HCT116 (cell line): ENCODE measurements around the gene NAA80. TPM values are rescaled to one million over a fixed set of nuclear protein-coding genes. Genes with fewer than 3 reads are reported as not detected.

Experiments used
- ATAC-seq: fragments of 200-7000 bp; cut with Tn5 transposase; 2 replicates; pipeline ENCODE4 v1.9.1; 2020; ENCODE audit warnings: mild to moderate bottlenecking, moderate library complexity
- BruUV-seq: library from RNA; stranded (reverse); fragments of 400-500 nt; replicated peaks from 2 replicates; lab custom pipeline; 2021; lab: Mats Ljungman, UMichigan
- CTCF ChIA-PET: fragments of 300-600 bp; sonication (Branson Sonifier 250); formaldehyde crosslinking; loops from one replicate; lab custom pipeline; 2021; ENCODE audit warnings: antibody characterized with exemption; lab: Charles Lee
- POLR2A ChIA-PET: fragments of 300-600, 350-600 bp; sonication (Branson Sonifier 250); formaldehyde crosslinking; loops from one replicate; lab custom pipeline; 2021; ENCODE audit warnings: antibody characterized with exemption; lab: Charles Lee
- RAD21 ChIA-PET, 2 experiments: fragments of 300-600 bp; sonication (Branson Sonifier 250); formaldehyde crosslinking; loops; one replicate each; lab custom pipeline; 2023; ENCODE audit warnings: low total read pairs in 2 of 2; ENCODE audit not compliant: uncharacterized antibody in 2 of 2, unreplicated experiment in 2 of 2, low non-redundant PET in 1 of 2; lab: Charles Lee
- DNase-seq: peaks from one replicate; pipeline ENCODE4 v3.0.0-alpha.2; 2010; ENCODE audit warnings: low read depth, low spot score
- H2AFZ ChIP-seq: fragments of 200-600 bp; shearing (Covaris generic), sonication (generic); 2 replicates; pipeline ENCODE4 v1.6.1; 2017; ENCODE audit warnings: low read depth, mixed run types, mixed read lengths, antibody characterized with exemption, low read length; ENCODE audit not compliant: poor library complexity, severe bottlenecking
- H3K27ac ChIP-seq: 2 replicates; pipeline ENCODE4 v1.5.1; 2012; ENCODE audit warnings: low read depth, low read length
- H3K27me3 ChIP-seq: fragments of 200-600 bp; sonication (generic); 2 replicates; pipeline ENCODE4 v1.6.1; 2016; ENCODE audit warnings: mixed run types, low read length, mixed read lengths; ENCODE audit not compliant: insufficient read depth
- H3K36me3 ChIP-seq, 2 experiments: fragments of 200-500 bp in 1 of 2; fragments of 200-600 bp in 1 of 2; sonication (Bioruptor generic) in 1 of 2; sonication (generic) in 1 of 2; 2 replicates each; pipeline versions ENCODE4 v1.5.1 to v1.6.1; 2014 to 2016; ENCODE audit warnings: low read length in 2 of 2, inconsistent platforms in 1 of 2, mixed read lengths in 1 of 2, mixed run types in 1 of 2; ENCODE audit not compliant: insufficient read depth in 2 of 2, control insufficient read depth in 1 of 2
- H3K4me1 ChIP-seq, 2 experiments: fragments of 200-600 bp in 1 of 2; sonication (generic) in 1 of 2; 2 replicates each; pipeline versions ENCODE4 v1.5.1 to v1.6.1; 2012 to 2017; ENCODE audit warnings: low read length in 2 of 2, inconsistent platforms in 1 of 2, mild to moderate bottlenecking in 1 of 2, mixed read lengths in 1 of 2, mixed run types in 1 of 2, moderate library complexity in 1 of 2; ENCODE audit not compliant: insufficient read depth in 2 of 2, control insufficient read depth in 1 of 2
- H3K4me2 ChIP-seq: fragments of 200-600 bp; sonication (generic); 2 replicates; pipeline ENCODE4 v1.6.1; 2017; ENCODE audit warnings: mixed run types, low read length, mixed read lengths
- H3K4me3 ChIP-seq, 2 experiments: fragments of 200-600 bp in 1 of 2; sonication (generic) in 1 of 2; replicated peaks in 1 of 2; 2 replicates each; pipeline ENCODE4 v1.5.1; 2011 to 2016; ENCODE audit warnings: low read length in 2 of 2, control low read depth in 1 of 2, low read depth in 1 of 2, mild to moderate bottlenecking in 1 of 2, mixed read lengths in 1 of 2, mixed run types in 1 of 2
- H3K79me2 ChIP-seq: fragments of 200-600 bp; sonication (generic); 2 replicates; pipeline ENCODE4 v1.6.1; 2017; ENCODE audit warnings: mild to moderate bottlenecking, mixed run types, low read length, moderate library complexity, mixed read lengths; ENCODE audit not compliant: insufficient read depth
- H3K9ac ChIP-seq: fragments of 200-600 bp; sonication (generic); 2 replicates; pipeline ENCODE4 v1.6.1; 2016; ENCODE audit warnings: low read length, mixed read lengths
- H3K9me2 ChIP-seq: fragments of 200-600 bp; sonication (generic), shearing (Covaris generic); 2 replicates; pipeline ENCODE4 v1.6.1; 2017; ENCODE audit warnings: mixed run types, mild to moderate bottlenecking, moderate library complexity; ENCODE audit not compliant: insufficient read depth
- H3K9me3 ChIP-seq, 2 experiments: fragments of 200-500 bp in 1 of 2; fragments of 200-600 bp in 1 of 2; sonication (Bioruptor generic) in 1 of 2; sonication (generic) in 1 of 2; 2 replicates each; pipeline ENCODE4 v1.6.1; 2014 to 2017; ENCODE audit warnings: low read length in 2 of 2, mixed read lengths in 2 of 2, inconsistent platforms in 1 of 2, low read depth in 1 of 2, mild to moderate bottlenecking in 1 of 2, mixed run types in 1 of 2, moderate library complexity in 1 of 2; ENCODE audit not compliant: control insufficient read depth in 1 of 2, insufficient read depth in 1 of 2
- H4K20me1 ChIP-seq: fragments of 200-600 bp; sonication (generic), shearing (Covaris generic); 2 replicates; pipeline ENCODE4 v1.6.1; 2017; ENCODE audit warnings: mixed run types, mild to moderate bottlenecking, moderate library complexity; ENCODE audit not compliant: insufficient read depth
- ATF3 ChIP-seq: IDR thresholded peaks from 2 replicates; pipeline ENCODE4 v1.6.1; 2012
- CTCF ChIP-seq, 3 experiments: fragments of 200-600 bp in 1 of 3; sonication (generic) in 1 of 3; IDR thresholded peaks in 2 of 3; conservative IDR thresholded peaks in 1 of 3; 2 replicates each; pipeline ENCODE4 v1.5.1; 2012 to 2017; ENCODE audit warnings: low read depth in 2 of 3, low read length in 2 of 3, antibody characterized with exemption in 1 of 3, borderline replicate concordance in 1 of 3, control low read depth in 1 of 3, mild to moderate bottlenecking in 1 of 3, mixed read lengths in 1 of 3, mixed run types in 1 of 3, moderate library complexity in 1 of 3; ENCODE audit not compliant: insufficient read depth in 1 of 3
- POLR2A ChIP-seq: IDR thresholded peaks from 2 replicates; pipeline ENCODE4 v1.7.0; 2011; ENCODE audit warnings: borderline replicate concordance; ENCODE audit not compliant: insufficient read depth, insufficient read length; ENCODE audit errors: extremely low read depth
- POLR2AphosphoS5 ChIP-seq: IDR thresholded peaks from 2 replicates; pipeline ENCODE4 v1.6.1; 2011; ENCODE audit warnings: mild to moderate bottlenecking, low read depth, low read length, moderate library complexity
- TCF7L2 ChIP-seq: IDR thresholded peaks from 2 replicates; pipeline ENCODE4 v1.7.0; 2011; ENCODE audit warnings: borderline replicate concordance, inconsistent platforms; ENCODE audit not compliant: insufficient read depth, insufficient read length; ENCODE audit errors: extremely low read depth
- YY1 ChIP-seq: IDR thresholded peaks from 2 replicates; pipeline ENCODE4 v1.6.1; 2011; ENCODE audit warnings: low read length, low read depth, moderate library complexity, mild to moderate bottlenecking; ENCODE audit not compliant: insufficient replicate concordance; ENCODE audit errors: extremely low read depth
- ZFX ChIP-seq: fragments of 450-650 bp; IDR thresholded peaks from 2 replicates; pipeline ENCODE4 v1.6.1; 2017
- intact Hi-C: fragments of 100-400 bp; cut with micrococcal nuclease; formaldehyde crosslinking; loops from 2 replicates; pipeline ENCODE4 v1.10.0; 2022
- total RNA-seq: library from RNA; stranded (reverse); gene quantifications from one replicate; pipeline ENCODE4 v1.2.1, GENCODE V29; 2021; ENCODE audit not compliant: unreplicated experiment
- TF ChIP-seq, protein P1 (sequence below): IDR thresholded peaks from 2 replicates; pipeline ENCODE4 v1.6.1; 2011; ENCODE audit warnings: mild to moderate bottlenecking, low read length, moderate library complexity; ENCODE audit not compliant: insufficient replicate concordance; ENCODE audit errors: extremely low read depth

The NAA80 gene
- total RNA-seq, 1 experiment from 2014 or later = 21.3 TPM

- BruUV-seq = TSS peak; percentile 19
- Histone ChIP-seq H3K9me2 (no peaks in the 10 kb centered on the region), H2AFZ (no peak overlapping the region), H4K20me1 (no peaks in the 10 kb centered on the region), H3K27ac (peak overlapping the region; percentile 77), H3K4me1 (peaks cover 35 to 60% of the 10 kb centered on the region in 2 experiments)
- ATAC-seq = peak; percentile 77
- CTCF ChIA-PET = interaction anchor here (0.7 to 3.3 kb wide), 18 partner anchors 11 to 351 kb away, joined by 3 to 46 read pairs (median 4); partner anchors contain the start of genes CISH, GNAI2, HYAL3 and IFRD2
- TF ChIP-seq, protein P1, sequence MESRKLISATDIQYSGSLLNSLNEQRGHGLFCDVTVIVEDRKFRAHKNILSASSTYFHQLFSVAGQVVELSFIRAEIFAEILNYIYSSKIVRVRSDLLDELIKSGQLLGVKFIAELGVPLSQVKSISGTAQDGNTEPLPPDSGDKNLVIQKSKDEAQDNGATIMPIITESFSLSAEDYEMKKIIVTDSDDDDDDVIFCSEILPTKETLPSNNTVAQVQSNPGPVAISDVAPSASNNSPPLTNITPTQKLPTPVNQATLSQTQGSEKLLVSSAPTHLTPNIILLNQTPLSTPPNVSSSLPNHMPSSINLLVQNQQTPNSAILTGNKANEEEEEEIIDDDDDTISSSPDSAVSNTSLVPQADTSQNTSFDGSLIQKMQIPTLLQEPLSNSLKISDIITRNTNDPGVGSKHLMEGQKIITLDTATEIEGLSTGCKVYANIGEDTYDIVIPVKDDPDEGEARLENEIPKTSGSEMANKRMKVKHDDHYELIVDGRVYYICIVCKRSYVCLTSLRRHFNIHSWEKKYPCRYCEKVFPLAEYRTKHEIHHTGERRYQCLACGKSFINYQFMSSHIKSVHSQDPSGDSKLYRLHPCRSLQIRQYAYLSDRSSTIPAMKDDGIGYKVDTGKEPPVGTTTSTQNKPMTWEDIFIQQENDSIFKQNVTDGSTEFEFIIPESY = no peak
- peak; percentile 84 for TF ChIP-seq POLR2AphosphoS5
- TF ChIP-seq YY1 = no peak
- TF ChIP-seq ZFX = peak; percentile 82
- TF ChIP-seq TCF7L2 = peak; percentile 98
- TF ChIP-seq POLR2A = no peak
- TF ChIP-seq ATF3 = no peak
- TF ChIP-seq CTCF (IDR thresholded peaks at IDR 0.05 in 2 of 3, conservative IDR thresholded peaks at IDR 0.05 in 1 of 3; ENCODE audit: borderline replicate concordance in 1 of 3, insufficient read depth in 1 of 3, low read depth in 2 of 3, low read length in 2 of 3) = peak in 2 of 3 experiments; percentile 83 to 98; a peak in 4 of 6 replicates
- TF ChIP-seq, all 23 proteins: peak for 4
- intact Hi-C loops = loop anchor here (2.0 kb wide), 1 partner anchor 65 kb away; no protein-coding TSS in a partner anchor
- Histone ChIP-seq H3K4me3 (peak overlapping the region; percentile 59 to 64), H3K27me3 (no peaks in the 10 kb centered on the region), H3K9me3 (no peaks in the 10 kb centered on the region), H3K36me3 (peaks cover 11 to 15% of the 10 kb centered on the region in 2 experiments; a peak in 3 of 4 replicates), H3K4me2 (peak overlapping the region; percentile 92), H3K9ac (peak overlapping the region; percentile 84), H3K79me2 (no peaks in the 10 kb centered on the region)
- RAD21 ChIA-PET = interaction anchor here (0.8 to 1.2 kb wide), 6 partner anchors 9 to 61 kb away, joined by 3 to 7 read pairs (median 4); no protein-coding TSS in a partner anchor
- no peak for DNase-seq
- POLR2A ChIA-PET = interaction anchor here (0.6 to 2.0 kb wide), 6 partner anchors 9 to 1463 kb away, joined by 3 to 8 read pairs (median 4); partner anchors contain the start of genes GNAI2 and SEMA3B
These were observed 38.9 kb downstream of the NAA80 start for GRCh38 chr3:50260027-50260941.
